Panc1 (cell line): ENCODE results near the gene PPIP5K2.

Experiments
- CTCF ChIP-seq: fragments of 450-650 bp; IDR thresholded peaks from 2 replicates; pipeline ENCODE4 v1.5.1; 2017; ENCODE audit warnings: mild to moderate bottlenecking
- POLR2AphosphoS5 ChIP-seq: IDR thresholded peaks from 2 replicates; pipeline ENCODE4 v1.6.1; 2012; ENCODE audit warnings: mild to moderate bottlenecking, low read depth, low read length, moderate library complexity
- REST ChIP-seq, 2 experiments: IDR thresholded peaks; 2 replicates each; pipeline ENCODE4 v1.6.1; 2011 to 2012; ENCODE audit warnings: low read depth in 2 of 2, control low read depth in 1 of 2, low read length in 1 of 2, mild to moderate bottlenecking in 1 of 2, moderate library complexity in 1 of 2; ENCODE audit not compliant: insufficient read depth in 1 of 2

GRCh38 chr5:103224894-103225246 is 104.8 kb downstream of the PPIP5K2 start:
- TF ChIP-seq REST (IDR thresholded peaks at IDR 0.05; ENCODE audit: insufficient read depth in 1 of 2, low read depth in 2 of 2, low read length in 1 of 2), result no peak
- TF ChIP-seq CTCF, result peak; percentile 56
- no peak for TF ChIP-seq POLR2AphosphoS5
